Medulla oblongata (tissue), 1 donor: ENCODE results near the gene CALN1.

Source experiments
- DNase-seq: peaks from one replicate; pipeline ENCODE4 v3.0.0-alpha.2; 2015; ENCODE audit errors: extremely low spot score

CALN1 gene

GRCh38 chr7:72183835-72184234 is 228.3 kb downstream of the CALN1 start:
- DNase-seq, result no peak

- DNase-seq, result no peak
Measured at GRCh38 chr7:72182036-72182435, 230.1 kb downstream of the CALN1 start.

GRCh38 chr7:72176875-72177274 is 235.3 kb downstream of the CALN1 start:
- no peak for DNase-seq

- no peak for DNase-seq
Measured at GRCh38 chr7:72170475-72170874, 241.7 kb downstream of the CALN1 start.

GRCh38 chr7:72163271-72163670 is 248.9 kb downstream of the CALN1 start:
- no peak for DNase-seq

- DNase-seq, result no peak
Measured at GRCh38 chr7:72161534-72161933, 250.6 kb downstream of the CALN1 start.

- DNase-seq, result no peak
Measured at GRCh38 chr7:72159911-72160310, 252.2 kb downstream of the CALN1 start.

- DNase-seq, result no peak
Measured at GRCh38 chr7:72156671-72157070, 255.5 kb downstream of the CALN1 start.

GRCh38 chr7:72153132-72153512 is 259.0 kb downstream of the CALN1 start:
- no peak for DNase-seq

GRCh38 chr7:72152161-72153131 is 259.7 kb downstream of the CALN1 start:
- DNase-seq, result peak; percentile 97

- DNase-seq, result no peak
Measured at GRCh38 chr7:72140566-72140965, 271.6 kb downstream of the CALN1 start.

GRCh38 chr7:72127136-72127535 is 285.0 kb downstream of the CALN1 start:
- DNase-seq, result no peak

GRCh38 chr7:72123913-72124312 is 288.2 kb downstream of the CALN1 start:
- no peak for DNase-seq

- no peak for DNase-seq
Measured at GRCh38 chr7:72118366-72118765, 293.8 kb downstream of the CALN1 start.

GRCh38 chr7:72114129-72114528 is 298.0 kb downstream of the CALN1 start:
- no peak for DNase-seq

GRCh38 chr7:72112992-72113391 is 299.1 kb downstream of the CALN1 start:
- DNase-seq, result no peak

GRCh38 chr7:72112530-72112929 is 299.6 kb downstream of the CALN1 start:
- DNase-seq, result no peak

- no peak for DNase-seq
Measured at GRCh38 chr7:72111086-72111485, 301.1 kb downstream of the CALN1 start.

- no peak for DNase-seq
Measured at GRCh38 chr7:72109566-72109965, 302.6 kb downstream of the CALN1 start.

- no peak for DNase-seq
Measured at GRCh38 chr7:72106405-72106804, 305.7 kb downstream of the CALN1 start.

GRCh38 chr7:72101444-72101843 is 310.7 kb downstream of the CALN1 start:
- no peak for DNase-seq

- DNase-seq, result no peak
Measured at GRCh38 chr7:72099784-72100183, 312.4 kb downstream of the CALN1 start.

- no peak for DNase-seq
Measured at GRCh38 chr7:72098807-72099580, 313.1 kb downstream of the CALN1 start.
